Measurements from ENCODE around the gene LDLRAD3.

The LDLRAD3 gene

DNA sequence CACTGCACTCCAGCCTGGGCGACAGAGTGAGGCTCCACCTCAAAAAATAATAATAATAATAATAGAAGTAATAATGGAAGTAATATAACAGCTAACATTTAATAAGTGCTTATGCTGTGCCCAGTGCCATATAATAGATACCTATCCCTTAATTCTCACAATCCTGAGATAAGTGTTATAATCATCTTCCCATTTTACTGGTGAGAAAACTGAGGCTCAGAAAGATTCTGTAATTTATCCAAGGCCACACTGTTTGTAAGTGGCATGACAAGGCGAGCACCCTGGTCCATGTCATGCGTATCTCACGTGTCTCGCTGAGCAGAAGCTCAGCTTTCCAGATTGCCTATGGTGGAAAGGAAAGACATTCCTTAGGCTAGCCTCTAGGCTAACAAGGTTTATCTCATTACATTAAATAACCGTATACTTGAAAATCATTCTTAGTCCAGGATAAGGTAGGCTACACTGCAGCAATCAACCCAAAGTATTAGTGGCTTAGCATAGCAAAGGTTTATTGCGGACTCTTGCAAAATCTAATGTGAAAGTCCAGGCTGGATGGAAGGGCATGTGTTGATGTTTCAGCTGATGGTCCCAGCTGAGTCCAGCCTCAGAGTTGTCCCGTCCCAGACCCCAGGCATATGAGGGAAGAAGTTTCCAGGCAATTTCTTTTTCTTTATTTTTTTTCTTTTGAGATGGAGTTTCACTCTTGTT is 15.0 kb upstream of the LDLRAD3 start:
- DNase-seq = no peak

DNA sequence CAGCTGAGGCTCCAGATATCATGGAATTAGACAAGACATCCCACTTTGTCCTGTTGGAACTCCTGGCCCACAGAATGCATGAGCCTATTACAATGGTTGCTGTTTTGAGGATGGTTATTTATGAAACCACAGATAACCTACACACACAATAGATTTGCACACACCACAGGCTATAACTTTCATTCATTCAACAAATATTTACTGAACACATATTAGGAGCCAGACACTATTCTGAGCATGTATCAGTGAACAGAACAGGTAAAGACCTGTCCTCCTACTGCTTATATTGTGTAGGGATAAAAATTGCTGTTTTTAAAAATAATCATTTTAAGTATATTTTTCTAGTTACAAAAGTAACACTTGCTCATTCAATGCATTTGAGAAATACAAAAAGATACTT is 13.4 kb upstream of the LDLRAD3 start:
- DNase-seq = no peak

DNA sequence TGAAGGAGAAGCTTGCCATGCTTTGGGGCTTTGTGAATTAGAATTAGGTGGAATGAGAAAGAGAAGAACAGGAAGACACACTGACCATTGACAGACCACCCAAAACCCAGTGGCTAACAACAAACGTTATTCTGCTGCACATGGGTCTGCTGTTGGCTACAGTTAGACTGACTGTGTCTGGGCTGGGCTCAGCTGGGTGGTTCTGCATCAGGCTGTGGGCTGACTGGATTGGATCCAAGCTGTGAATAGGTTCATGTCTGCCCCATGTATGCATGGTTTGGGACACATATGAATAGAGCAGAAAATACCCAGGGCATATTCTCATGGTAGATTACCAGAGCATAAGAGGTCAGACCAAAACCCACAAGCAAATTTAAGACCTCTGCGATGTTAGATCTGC is 11.7 kb upstream of the LDLRAD3 start:
- no peak for DNase-seq

DNA sequence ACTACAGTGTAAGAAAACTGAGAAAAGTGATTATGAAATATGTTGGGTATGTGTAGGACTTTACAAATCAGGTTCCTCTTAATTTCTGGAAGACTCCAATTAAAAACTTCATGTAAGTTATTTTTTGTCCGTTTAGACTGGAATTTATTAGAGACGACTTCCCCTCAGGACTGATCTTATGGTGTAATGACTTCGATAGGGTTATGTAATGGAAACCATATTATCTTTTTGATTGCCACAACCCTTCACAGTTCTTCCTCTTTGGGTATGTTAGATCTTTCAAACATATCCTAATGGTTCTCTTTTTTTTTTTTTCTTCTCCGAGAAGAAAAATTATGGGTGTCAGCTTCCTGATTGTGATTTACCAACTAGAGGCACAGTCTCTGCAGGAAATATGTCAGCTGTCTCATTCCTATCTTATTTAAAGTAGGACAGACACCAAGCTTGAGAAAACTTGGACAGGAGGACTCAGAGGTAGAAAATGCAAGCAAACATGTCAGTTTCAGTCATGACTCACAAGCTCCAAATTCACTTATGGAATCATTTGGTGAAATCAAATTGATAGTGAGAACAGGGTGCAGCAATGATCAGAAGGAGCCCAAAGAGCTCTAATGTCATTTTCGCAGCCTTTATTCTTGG is 11.1 kb upstream of the LDLRAD3 start:
- no peak for DNase-seq

DNA sequence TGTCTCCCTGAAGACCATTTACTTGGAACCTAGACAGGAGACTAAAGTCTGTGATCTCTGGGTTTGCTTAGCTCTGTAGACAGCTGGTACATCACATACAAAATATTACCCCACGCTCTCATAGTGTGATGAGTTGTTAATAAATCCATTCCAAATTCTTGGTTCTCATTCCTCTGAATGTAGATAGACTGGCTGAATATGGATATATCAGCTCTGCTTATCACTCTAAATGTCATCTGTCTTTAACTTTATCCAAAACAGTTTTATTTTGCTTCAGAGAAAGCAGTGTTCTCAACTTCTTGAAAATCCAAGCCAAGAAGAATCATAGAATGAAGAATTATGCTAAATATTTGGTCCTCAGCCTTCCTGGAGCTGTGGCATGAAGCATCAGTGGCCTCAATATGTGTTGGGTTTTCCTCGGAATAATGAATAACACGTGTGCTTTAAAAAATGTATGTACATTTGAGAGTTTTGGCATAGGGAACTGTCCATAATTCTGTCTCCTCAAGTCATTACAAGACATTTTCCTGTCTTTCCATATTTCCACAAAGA is 10.5 kb upstream of the LDLRAD3 start:
- DNase-seq = no peak

DNA sequence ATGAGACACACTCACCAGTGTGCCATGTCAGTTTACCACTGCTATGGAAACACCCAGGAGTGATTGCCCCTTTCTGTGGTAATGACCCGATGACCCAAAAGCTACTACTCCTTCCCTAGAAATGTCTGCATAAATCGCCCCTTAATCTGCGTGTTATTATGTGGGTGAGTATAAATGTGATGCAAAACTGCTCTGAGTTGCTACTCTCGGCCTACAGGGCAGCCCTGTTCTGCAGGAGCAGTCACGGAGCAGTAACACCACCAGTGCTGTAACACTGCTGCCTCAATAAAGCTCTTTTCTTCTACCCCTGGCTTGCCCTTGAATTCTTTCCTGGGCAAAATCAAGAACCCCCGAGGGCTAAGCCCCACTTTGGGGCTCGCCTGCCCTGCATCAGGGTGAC is 9.6 kb upstream of the LDLRAD3 start:
- DNase-seq = no peak

DNA sequence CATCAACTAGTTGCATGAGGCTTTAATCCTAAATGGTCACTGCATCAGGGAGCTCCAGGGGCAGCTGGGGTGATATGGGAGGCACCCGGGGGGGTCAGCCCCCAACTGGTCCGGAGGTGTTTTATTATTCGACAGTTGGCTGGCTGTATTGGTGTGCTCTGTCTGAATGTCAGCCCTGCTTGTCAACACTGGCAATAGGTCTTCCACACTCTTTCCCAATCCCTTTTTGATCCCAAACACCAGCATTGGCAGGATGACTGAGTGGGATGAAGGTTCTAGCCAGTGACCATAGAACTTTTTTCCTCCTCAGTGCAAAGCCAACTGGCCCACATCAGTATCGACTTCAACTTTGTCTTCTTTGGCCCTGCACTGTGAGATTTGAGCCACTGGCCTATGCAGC is 8.9 kb upstream of the LDLRAD3 start:
- no peak for DNase-seq

DNA sequence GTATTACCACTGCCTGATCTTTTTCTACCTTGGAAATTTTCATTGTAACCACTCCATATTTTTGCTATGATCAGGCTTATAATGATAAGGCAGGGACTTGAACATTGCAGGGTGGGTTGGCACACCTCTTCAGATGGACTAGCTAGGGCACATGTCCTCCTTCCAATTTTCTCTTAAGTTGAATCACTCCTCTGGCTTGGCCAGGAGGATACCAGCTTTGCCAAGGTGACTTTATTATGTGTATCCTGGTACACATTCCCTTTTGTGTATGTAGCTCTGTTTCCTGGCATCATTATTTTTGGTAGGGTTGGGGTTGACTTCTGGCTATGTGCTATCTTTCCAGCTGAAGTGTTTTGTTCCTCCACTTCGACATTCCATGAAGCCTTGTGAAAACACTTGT is 8.5 kb upstream of the LDLRAD3 start:
- no peak for DNase-seq

DNA sequence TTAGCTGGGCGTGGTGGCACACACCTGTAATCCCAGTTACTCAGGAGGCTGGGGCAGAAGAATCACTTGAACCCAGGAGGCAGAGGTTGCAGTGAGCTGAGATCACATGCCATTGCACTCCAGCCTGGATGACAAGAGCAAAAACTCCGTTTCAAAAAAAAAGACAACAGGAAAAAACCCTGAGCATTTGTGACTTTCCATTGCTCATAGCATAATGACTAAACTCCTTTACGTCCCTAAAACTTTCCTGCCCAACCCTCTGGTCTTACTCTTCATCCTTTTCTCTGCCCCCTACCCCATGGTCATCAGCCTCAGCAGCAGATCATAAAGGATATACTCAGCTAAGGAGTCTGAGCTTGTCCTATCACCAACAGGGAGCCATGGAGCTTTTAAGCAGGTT is 6.8 kb upstream of the LDLRAD3 start:
- no peak for DNase-seq

DNA sequence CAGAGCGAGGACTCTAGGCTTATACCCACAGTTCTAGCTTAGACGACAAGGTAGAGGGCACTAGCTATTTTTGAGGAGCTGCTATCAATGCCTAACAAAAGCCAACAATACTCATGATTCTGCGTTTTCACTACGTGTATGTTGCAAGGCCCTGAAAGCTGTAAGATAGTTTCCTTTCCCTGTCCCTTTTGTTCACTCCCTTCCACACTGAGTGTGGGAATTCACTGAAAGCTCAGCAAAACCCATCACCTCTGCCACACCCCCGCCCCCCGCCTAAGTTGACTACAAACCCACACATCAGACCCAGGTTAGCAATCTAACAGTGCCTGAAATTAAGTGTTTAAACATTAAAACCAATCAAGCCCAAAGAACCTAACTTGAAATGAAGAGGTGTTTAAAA is 6.2 kb upstream of the LDLRAD3 start:
- no peak for DNase-seq

DNA sequence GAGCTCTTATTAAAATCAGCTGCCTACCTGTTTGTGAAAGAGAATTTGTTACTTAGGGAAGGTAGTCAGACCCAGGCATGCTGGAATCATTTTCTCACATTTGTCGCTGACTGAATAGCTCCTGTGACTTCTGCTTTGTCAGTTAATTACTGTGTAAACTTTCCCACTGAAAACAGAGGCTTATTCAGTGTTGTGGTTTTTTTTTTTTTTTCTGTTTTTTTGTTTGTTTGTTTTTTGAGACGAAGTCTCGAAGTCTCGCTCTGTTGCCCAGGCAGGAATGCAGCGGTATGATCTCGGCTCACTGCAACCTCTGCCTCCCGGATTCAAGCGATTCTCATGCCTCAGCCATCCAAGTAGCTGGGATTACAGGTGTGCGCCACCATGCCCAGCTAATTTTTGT is 5.6 kb upstream of the LDLRAD3 start:
- peak; percentile 42 for DNase-seq

DNA sequence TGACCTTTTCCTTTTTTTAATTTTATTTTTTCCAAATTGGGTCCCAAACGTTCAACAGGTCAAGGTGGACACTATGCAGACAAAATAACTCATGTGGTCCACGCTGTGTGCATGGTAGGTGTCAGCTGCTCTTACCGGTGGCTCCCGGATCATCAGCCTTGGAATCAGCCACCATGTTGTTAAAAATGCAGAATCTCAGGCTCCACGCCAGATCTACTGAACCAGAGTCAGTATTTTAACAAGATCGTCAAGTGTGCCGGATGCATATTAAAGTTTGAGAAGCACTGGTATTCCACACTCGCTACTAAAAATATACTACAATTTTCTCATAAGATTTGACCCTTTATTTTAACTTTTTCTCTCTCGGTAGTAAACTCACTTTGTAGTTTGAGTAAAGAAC is 553 bp upstream of the LDLRAD3 start:
- no peak for DNase-seq

DNA sequence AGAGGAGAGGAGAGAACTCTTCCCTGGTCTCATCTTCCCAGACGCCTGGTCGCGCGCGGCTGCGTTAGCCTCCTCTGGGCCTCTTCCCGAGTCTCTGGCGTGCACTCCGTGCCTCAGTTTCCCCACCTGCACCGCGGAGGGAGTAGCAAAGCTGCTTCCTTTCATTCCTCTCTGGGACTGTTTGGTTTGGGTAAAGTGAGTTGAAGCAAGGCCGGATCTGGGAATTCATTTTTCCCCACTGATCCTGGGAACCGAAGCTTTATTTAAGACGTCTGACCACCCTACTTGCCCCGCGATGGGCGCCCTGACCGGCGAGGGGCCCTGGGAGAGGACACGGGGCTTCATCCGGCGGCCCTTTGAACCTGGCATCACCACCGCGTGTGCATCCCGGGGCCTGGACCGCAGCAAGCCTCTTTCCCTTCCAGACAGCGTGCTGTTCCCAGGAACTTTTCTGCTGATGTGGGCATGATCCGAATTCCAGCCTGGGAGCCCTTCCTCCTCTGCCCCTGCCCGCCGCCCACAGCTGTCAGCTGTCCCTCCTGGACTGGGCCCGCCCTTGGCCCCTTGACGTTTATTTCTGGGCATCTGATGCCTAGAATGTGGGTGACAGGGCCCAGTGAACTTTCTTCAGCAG is 758 bp downstream of the LDLRAD3 start:
- no peak for DNase-seq

DNA sequence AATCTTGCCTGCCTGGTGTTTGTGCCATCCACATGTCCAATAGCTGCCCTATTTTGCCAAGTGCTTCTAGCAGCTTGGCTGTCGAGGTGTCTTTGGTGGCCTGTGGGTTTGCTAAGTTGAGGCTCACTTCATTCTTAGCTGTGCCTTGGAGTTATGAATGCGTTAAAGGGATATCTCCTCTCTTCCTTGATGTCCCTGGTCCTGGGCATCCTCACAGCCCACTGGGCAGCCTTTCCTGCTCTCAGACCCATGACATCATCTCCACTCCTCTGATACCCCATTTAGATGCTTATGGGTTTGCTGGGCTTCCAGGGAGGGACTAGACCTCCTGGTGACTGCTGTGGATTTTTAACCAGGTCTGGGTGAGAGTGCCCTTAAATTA is 1.3 kb downstream of the LDLRAD3 start:
- DNase-seq = no peak

DNA sequence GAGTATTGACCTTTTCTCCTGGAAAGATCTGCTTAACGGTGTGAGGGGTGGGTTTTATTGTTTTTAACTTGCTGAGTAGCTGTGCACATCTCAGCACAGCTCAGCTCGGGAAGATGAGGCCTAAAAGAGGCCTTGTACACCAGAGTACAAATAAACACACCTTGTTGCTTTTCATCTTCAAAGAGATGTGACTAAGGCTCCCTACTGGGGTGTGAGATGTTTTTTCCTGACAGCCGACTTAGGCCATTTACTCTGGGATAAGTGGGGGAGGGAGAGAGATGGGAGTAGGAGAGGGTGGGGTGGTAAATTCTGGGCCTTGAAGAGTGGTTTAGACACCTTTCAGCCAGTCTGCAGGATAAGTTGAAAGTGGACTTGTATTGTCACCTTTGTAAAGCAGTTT is 2.9 kb downstream of the LDLRAD3 start:
- no peak for DNase-seq

DNA sequence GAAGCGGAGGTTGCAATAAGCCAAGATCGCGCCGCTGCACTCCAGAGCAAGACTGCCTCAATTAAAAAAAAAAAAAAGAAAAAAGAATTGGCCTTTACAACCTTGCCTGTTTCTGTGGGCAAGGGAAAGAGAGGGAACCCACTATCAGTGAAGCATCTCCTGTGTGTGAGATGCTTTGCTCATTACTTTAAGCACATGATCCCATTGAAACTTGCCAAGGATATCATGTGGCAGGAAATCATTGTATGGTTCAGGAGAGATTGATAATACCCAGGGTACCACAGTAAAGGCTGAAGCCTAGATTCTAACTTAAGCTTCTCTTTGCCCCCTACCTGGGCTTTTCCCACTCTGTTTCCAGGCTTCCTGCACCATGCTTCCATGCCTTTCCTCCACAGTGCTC is 3.6 kb downstream of the LDLRAD3 start:
- DNase-seq = no peak

DNA sequence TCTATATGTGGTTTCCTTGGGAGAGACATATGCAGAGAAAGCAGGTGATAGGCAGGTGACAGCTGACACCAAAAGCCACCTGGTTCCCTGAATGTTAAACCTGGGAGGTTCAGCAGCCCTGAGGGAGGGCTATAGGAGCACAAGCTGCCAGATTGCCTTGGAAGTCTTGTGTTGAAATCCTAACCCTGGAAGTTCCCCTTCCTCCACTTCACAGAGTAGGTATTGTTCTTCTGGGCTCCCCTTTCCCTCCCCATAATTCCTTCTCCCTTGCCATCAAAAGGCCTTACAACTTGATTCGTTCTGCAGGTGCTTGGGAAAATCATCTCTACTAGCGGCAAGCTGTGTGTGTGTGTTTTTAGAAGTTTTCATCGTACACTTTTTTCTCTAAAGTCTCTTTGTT is 5.4 kb downstream of the LDLRAD3 start:
- no peak for DNase-seq

DNA sequence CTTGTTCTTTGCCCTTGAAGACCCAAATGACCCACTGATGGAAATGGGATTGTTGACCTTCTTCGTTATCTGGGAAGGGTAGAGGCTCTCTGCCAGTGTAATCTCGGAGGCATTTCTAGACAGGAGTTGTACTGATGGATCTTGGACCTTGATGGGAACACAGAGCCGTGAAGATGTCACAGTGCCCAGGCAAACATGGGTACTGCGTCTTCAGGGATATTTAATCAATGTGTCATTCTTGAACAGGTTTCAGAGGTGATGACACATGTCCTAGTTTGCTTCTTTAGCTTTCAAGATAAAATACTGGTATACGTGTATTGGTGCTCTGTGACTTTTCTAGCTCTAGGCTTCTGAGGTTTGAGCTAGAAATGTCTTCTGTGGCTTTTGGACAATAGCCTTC is 6.2 kb downstream of the LDLRAD3 start:
- no peak for DNase-seq

DNA sequence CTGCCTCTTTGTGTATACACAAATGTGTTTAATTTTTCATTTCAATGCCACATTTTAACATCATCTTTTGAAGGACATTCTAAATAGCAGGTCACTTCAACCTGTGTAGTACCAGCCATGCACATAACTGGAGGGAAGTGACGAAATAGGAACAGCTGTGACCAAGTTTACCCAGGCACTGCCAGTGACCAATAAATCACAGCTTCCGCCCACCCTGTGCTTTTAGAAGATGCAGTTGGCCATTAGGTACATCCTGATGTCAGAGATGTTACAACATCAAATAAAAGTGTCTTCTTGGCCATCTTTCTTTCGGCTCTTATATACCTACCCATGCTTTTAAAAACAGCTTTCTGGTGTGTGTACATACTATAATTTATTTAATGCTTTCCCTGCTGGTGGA is 7.8 kb downstream of the LDLRAD3 start:
- DNase-seq = no peak

DNA sequence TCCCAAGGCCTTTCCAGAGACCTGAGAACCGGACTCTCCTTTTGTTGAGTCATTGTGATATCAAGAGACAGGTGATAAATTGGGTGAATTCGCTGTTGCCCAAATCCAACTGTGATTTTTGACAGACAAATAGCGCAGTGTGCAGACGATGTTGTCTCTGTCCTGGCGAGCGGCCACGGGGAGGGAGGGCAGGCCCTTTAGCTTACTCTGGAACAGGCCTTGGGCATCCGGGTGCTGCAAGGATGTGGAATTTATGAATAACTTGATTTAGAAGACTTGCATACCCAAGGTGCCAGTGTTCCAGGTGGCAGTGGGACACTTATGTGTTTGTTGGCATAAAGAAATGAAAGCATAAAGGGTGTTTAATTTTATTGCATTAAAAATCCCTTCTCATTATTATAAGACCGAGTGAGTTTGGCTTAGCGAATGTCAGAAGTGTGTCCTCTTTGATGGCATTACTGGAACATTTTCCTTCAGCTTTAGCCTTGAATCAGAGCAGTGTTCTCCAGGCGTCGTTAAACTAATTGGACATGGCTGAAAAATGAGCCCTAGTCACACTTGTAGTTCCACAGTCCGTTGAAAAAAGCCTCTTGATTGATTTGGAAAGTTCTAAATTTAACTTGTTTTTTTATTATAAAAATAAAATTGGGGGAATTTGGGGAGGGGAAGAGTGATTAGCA is 9.4 kb downstream of the LDLRAD3 start:
- no peak for DNase-seq

DNA sequence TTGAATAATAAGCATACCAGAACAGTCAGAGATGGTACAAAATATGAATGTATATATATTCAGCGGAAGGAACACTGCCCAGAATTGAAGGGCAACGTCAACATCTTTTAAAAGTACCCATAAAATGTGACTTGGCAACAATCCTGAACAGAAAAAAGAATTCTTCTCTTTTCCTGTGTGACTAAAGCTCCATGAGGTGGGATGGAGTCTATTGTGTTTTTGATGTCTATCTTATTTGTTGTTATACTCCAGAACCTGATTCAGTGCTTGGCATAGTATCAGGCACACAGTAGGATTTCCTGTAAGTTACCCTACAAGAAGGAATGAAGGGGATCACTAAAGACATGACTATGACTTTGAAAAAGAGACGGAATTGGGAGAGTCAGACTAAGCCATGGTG is 10.3 kb downstream of the LDLRAD3 start:
- no peak for DNase-seq

DNA sequence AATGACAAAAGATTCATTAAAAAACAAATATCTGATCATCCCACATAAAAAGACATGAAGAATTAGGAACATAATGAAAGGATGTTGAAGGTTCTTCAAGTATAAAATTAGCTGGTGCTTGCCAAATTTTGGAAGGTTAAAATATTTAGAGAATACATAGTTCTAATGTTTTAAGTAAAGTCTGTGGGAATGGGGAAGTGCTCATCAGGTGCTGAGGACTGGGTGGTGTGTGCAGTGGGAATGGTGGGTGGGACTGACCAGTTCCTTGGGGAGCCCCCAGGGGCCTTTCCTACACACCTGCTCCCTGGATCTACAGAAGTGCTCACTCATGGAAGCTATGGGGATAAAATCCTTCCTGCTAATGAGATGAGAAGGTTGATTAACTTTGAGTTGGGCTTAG is 11.8 kb downstream of the LDLRAD3 start:
- no peak for DNase-seq

DNA sequence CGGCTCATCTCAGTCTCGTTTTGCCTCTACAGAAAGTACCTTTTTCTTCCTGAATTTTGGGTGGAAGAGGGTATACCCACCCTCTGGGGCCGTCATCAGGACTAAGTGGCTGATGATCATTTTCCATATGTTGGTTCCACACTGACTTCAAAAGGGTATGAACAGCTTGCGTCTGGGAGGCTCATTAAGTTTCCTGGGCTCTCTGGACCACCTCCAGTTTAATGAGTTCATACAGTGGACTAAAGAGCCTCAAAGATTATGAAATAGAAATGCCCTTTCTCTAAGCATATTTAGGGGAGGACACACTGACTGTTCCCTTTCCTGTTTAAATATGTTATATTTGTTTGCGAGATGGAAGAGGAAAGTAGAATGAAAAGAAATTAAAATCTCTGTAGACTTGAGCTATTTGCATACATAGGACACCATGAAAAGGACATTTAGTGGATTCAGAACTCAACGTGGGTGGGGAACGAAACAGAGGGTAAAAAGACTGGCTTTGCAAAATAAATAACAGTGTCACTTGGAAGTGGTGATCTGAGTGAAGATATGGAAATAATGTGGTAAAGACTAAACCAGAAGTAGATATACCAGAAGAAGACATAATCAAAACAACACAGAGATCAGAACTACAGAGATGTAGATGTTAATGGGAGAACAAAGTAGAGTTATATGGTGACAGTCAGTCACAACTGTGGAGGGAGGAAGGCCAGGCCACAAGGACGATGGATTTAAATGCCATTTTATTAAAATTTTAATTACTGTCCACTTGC is 18.7 kb downstream of the LDLRAD3 start:
- DNase-seq = peak; percentile 74
